IgD-negative memory B cell (primary cell): Measurements from ENCODE around the gene ARHGAP19. TPM values are rescaled to one million over a fixed set of nuclear protein-coding genes. Genes with fewer than 3 reads are reported as not detected.
"Not testable (repeated sequence)": the region's sequence is repeated elsewhere in the genome, so short reads cannot be mapped to it uniquely, and the experiment has no call there.

Source experiments
- H3K27ac Mint-ChIP-seq, 3 donors: one replicate each; pipeline ENCODE4 v1.8.0; 2020 to 2022; ENCODE audit warnings: mild to moderate bottlenecking in 3 of 3, mixed read lengths in 3 of 3, moderate library complexity in 1 of 3
- H3K27me3 Mint-ChIP-seq: one replicate; pipeline ENCODE4 v1.8.0; 2021; ENCODE audit warnings: mixed read lengths
- H3K36me3 Mint-ChIP-seq: one replicate; pipeline ENCODE4 v1.8.0; 2020; ENCODE audit warnings: mild to moderate bottlenecking, mixed read lengths
- H3K4me1 Mint-ChIP-seq, 3 donors: one replicate each; pipeline ENCODE4 v1.8.0; 2020 to 2022; ENCODE audit warnings: mixed read lengths in 3 of 3, mild to moderate bottlenecking in 1 of 3
- H3K4me3 Mint-ChIP-seq, 4 donors: one replicate each; pipeline ENCODE4 v1.8.0; 2020 to 2022; ENCODE audit warnings: mild to moderate bottlenecking in 4 of 4, mixed read lengths in 4 of 4, moderate library complexity in 3 of 4
- H3K9me3 Mint-ChIP-seq, 3 donors: one replicate each; pipeline ENCODE4 v1.8.0; 2020 to 2021; ENCODE audit warnings: mixed read lengths in 3 of 3, mild to moderate bottlenecking in 1 of 3
- polyA plus RNA-seq: library from polyadenylated mRNA; unstranded; fragments of 300-500 nt; fragmentation: Illumina TruSeq; gene quantifications from one replicate; pipeline ENCODE4 v1.2.3, GENCODE V29; 2021

Gene ARHGAP19
- polyA plus RNA-seq, 1 donor from 2014 or later = 7.3 TPM

GRCh38 chr10:97278491-97278989 is 13.9 kb downstream of the ARHGAP19 start:
- Mint-ChIP-seq H3K27ac (no peak overlapping the region), H3K9me3 (no peaks in the 10 kb centered on the region), H3K4me1 (peaks cover 9 to 23% (median 15%) of the 10 kb centered on the region in 3 donors)

GRCh38 chr10:97277551-97277950 is 14.9 kb downstream of the ARHGAP19 start:
- Mint-ChIP-seq H3K27ac (peak overlapping the region in 1 of 3 donors; percentile 69), H3K4me3 (no peak overlapping the region), H3K36me3 (peaks cover 6% of the 10 kb centered on the region), H3K4me1 (peaks cover 9 to 23% (median 15%) of the 10 kb centered on the region in 3 donors), H3K27me3 (no peaks in the 10 kb centered on the region), H3K9me3 (no peaks in the 10 kb centered on the region)

More at GRCh38 chr10:97278491-97278989, 13.9 kb downstream of the ARHGAP19 start:
- Mint-ChIP-seq H3K36me3 (peaks cover 3% of the 10 kb centered on the region), H3K27me3 (no peaks in the 10 kb centered on the region), H3K4me3 (no peak overlapping the region)

- Mint-ChIP-seq H3K27me3 (no peaks in the 10 kb centered on the region), H3K4me3 (peak overlapping the region in 1 of 4 donors; percentile 58), H3K9me3 (no peaks in the 10 kb centered on the region), H3K4me1 (peaks cover 14 to 19% (median 17%) of the 10 kb centered on the region in 3 donors), H3K27ac (no peak overlapping the region), H3K36me3 (peaks cover 4% of the 10 kb centered on the region)
Observed at GRCh38 chr10:97274828-97275227, 17.6 kb downstream of the ARHGAP19 start.

- Mint-ChIP-seq H3K36me3 (peaks cover 3% of the 10 kb centered on the region), H3K4me1 (peaks cover 14 to 17% (median 16%) of the 10 kb centered on the region in 3 donors), H3K27me3 (no peaks in the 10 kb centered on the region), H3K4me3 (no peak overlapping the region), H3K9me3 (no peaks in the 10 kb centered on the region), H3K27ac (no peak overlapping the region)
Observed at GRCh38 chr10:97273700-97274099, 18.7 kb downstream of the ARHGAP19 start.

DNA sequence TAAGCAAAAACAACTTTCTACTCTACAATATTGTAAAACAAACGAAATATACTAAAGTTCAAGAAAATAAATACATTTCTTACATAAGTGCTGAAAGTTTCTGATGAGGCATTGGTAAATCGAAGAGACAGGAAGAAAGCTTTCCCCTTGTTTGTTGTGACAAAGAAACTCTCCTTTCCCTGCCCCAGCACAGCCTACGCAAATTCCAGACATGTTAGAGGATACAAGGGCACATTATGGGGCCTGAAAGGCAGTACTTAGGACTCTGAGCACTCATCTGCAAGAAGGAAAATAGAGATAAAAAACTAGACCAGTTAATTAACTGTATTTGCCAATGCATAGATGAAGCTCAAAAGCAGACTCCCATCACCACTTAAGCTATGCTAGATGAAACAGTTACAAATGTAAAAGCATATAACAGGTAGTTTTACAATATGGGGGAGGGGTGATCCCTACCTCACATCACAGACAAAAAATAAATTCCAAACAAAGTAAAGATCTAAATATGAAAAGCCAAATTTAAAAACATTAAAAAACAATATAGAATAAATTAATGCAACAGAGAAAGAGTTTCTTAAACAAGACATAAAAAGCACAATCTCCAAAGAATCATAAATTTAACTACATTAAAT is 21.8 kb downstream of the ARHGAP19 start:
- peaks cover 0 to 3% (median 3%) of the 10 kb centered on the region in 3 donors for H3K9me3 Mint-ChIP-seq
- no peak overlapping the region for H3K27ac Mint-ChIP-seq
- H3K27me3 Mint-ChIP-seq = no peaks in the 10 kb centered on the region
- H3K4me1 Mint-ChIP-seq = peaks cover 5 to 11% (median 7%) of the 10 kb centered on the region in 3 donors
- no peak overlapping the region for H3K4me3 Mint-ChIP-seq
- H3K36me3 Mint-ChIP-seq = peaks cover 18% of the 10 kb centered on the region

DNA sequence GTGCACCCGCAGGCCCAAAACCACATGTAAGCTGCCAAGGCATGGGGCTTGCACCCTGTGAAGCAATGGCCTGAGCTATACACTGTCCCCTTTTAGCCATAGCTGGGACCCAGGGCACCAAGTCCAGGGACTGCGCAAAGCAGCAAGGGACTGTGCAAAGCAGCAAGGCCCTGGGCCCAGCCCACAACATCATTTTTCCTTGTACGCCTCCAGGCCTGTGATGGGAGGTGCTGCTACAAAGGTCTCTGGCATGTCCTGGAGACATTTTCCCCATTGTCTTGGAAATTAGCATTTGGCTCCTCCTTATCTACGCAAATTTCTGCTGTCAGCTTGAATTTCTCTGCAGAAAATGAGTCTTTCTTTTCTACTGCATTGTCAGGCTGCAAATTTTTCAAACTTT is 24.8 kb downstream of the ARHGAP19 start:
- Mint-ChIP-seq H3K4me1 (peaks cover 4 to 9% (median 9%) of the 10 kb centered on the region in 3 donors), H3K27me3 (no peaks in the 10 kb centered on the region), H3K9me3 (peaks cover 0 to 3% (median 3%) of the 10 kb centered on the region in 3 donors), H3K36me3 (peaks cover 26% of the 10 kb centered on the region), H3K27ac (no peak overlapping the region), H3K4me3 (no peak overlapping the region)

DNA sequence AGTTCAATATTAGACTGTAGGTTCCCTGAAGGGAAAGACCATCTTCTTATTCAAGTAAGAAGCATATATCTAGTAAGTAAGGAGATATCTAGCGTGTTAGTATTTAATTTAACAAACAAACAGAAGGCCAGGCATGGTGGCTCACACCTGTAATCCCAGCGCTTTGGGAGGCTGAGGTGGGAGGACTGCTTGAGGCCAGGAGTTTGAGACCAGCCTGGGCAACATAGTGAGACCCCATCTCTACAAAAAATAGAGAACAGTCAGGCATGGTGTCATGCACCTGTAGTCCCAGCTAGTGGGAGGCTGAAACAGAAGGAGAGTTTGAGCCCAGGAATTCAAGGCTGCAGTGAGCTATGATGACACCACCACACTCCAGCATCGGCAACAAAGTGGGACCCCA is 27.3 kb downstream of the ARHGAP19 start:
- H3K36me3 Mint-ChIP-seq = peaks cover 24% of the 10 kb centered on the region
- not testable (repeated sequence) for H3K27ac Mint-ChIP-seq, H3K9me3 Mint-ChIP-seq, H3K27me3 Mint-ChIP-seq, H3K4me3 Mint-ChIP-seq, H3K4me1 Mint-ChIP-seq

GRCh38 chr10:97263971-97264370 is 28.5 kb downstream of the ARHGAP19 start:
- Mint-ChIP-seq H3K4me3 (no peak overlapping the region), H3K9me3 (peaks cover 0 to 3% (median 3%) of the 10 kb centered on the region in 3 donors), H3K27me3 (no peaks in the 10 kb centered on the region), H3K4me1 (peaks cover 0 to 5% (median 4%) of the 10 kb centered on the region in 3 donors), H3K36me3 (peaks cover 27% of the 10 kb centered on the region), H3K27ac (no peak overlapping the region)

DNA sequence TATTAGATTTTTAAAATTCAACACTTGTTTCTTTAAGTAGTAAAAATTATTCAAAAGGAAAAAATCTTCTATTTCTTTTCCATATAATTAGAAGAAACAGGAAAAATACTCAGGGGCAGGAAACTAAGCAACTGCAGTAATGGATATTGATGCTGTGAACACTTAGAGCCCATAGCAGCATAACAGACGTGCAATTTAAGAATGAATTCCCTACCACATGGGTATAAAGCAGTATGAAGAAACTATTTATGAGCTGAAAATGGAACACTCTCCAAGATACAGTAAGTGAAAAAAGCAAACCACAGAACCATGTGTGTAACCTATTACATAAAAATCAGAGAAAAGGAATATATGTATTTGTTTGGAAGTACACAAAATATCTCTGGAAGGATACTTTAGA is 30.8 kb downstream of the ARHGAP19 start:
- Mint-ChIP-seq H3K4me3 (no peak overlapping the region), H3K4me1 (peaks cover 0 to 4% (median 0%) of the 10 kb centered on the region in 3 donors), H3K9me3 (peaks cover 0 to 3% (median 0%) of the 10 kb centered on the region in 3 donors), H3K27me3 (no peaks in the 10 kb centered on the region), H3K27ac (no peak overlapping the region), H3K36me3 (peaks cover 21% of the 10 kb centered on the region)

DNA sequence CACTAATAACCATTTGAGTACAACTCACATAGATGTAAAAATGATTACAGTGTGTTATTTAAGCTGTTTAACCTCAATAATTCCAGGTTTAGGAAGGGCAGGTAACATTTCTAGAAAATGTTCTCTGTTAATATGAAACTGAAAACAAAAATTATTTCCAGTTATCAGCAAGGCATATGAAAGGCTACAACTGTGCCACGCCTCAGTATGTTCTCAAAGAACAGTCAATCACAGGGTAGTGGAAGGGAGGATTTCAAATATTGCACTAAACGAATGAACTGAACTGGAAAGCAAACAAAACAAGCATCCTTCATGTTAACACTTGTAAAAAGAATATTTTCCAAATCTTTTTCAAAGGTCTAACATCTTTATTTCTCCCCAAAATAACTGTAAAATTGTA is 31.3 kb downstream of the ARHGAP19 start:
- H3K4me1 Mint-ChIP-seq = peaks cover 0 to 4% (median 0%) of the 10 kb centered on the region in 3 donors
- no peak overlapping the region for H3K27ac Mint-ChIP-seq
- H3K9me3 Mint-ChIP-seq = no peaks in the 10 kb centered on the region
- no peak overlapping the region for H3K4me3 Mint-ChIP-seq
- H3K27me3 Mint-ChIP-seq = no peaks in the 10 kb centered on the region
- H3K36me3 Mint-ChIP-seq = peaks cover 17% of the 10 kb centered on the region

GRCh38 chr10:97259119-97259518 is 33.3 kb downstream of the ARHGAP19 start:
- peaks cover 0 to 3% (median 3%) of the 10 kb centered on the region in 3 donors for H3K4me1 Mint-ChIP-seq
- H3K9me3 Mint-ChIP-seq = peaks cover 0 to 3% (median 2%) of the 10 kb centered on the region in 3 donors
- peaks cover 10% of the 10 kb centered on the region for H3K36me3 Mint-ChIP-seq
- no peak overlapping the region for H3K27ac Mint-ChIP-seq
- H3K4me3 Mint-ChIP-seq = no peak overlapping the region
- H3K27me3 Mint-ChIP-seq = no peaks in the 10 kb centered on the region

- H3K27me3 Mint-ChIP-seq = no peaks in the 10 kb centered on the region
- H3K9me3 Mint-ChIP-seq = peaks cover 0 to 3% (median 2%) of the 10 kb centered on the region in 3 donors
- H3K4me1 Mint-ChIP-seq = peaks cover 13 to 16% (median 14%) of the 10 kb centered on the region in 3 donors
- peak overlapping the region in 2 of 3 donors; percentile 17 to 46 for H3K27ac Mint-ChIP-seq
- no peak overlapping the region for H3K4me3 Mint-ChIP-seq
- peaks cover 15% of the 10 kb centered on the region for H3K36me3 Mint-ChIP-seq
Observed at GRCh38 chr10:97256356-97256755, 36.1 kb downstream of the ARHGAP19 start.

DNA sequence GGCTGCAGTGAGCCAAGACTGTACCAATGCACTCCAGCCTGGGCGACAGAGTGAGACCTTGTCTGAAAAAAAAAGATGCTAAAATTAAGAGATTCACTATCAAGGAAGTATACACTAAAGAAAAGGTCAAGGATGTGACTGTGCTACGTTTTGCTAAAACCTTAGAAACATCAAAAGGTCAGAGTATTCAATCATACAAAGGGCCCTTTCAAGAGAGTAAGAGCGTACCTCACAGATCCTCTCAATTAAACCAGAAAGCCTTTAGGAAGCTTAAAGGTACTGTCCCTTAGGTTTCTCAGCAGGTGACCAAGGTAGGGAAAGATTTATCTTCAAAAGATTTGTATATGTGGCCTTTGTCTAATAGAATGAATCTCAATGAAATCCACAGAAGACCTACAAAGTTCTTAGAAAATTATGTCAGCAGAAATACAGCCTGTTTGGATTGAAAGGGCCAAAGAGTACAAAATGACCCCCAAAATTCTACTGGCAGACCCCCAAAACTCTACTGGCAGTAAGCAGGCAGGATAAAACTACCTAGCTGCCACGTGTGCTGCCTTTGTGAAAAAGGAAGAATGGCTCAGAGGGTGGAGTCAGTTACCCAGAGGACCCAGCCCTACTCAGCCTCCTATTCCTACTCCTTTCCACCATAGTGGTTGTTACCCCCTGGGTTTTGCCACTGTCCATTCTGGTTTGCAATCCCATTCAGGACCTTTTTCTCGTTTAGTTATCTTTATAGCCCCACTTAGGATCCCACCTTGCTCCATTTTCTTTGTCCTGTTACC is 36.7 kb downstream of the ARHGAP19 start:
- peaks cover 0 to 3% (median 2%) of the 10 kb centered on the region in 3 donors for H3K9me3 Mint-ChIP-seq
- peaks cover 13 to 16% (median 14%) of the 10 kb centered on the region in 3 donors for H3K4me1 Mint-ChIP-seq
- H3K27me3 Mint-ChIP-seq = no peaks in the 10 kb centered on the region
- peaks cover 17% of the 10 kb centered on the region for H3K36me3 Mint-ChIP-seq
- no peak overlapping the region for H3K4me3 Mint-ChIP-seq
- H3K27ac Mint-ChIP-seq = peak overlapping the region in 2 of 3 donors; percentile 17 to 46

DNA sequence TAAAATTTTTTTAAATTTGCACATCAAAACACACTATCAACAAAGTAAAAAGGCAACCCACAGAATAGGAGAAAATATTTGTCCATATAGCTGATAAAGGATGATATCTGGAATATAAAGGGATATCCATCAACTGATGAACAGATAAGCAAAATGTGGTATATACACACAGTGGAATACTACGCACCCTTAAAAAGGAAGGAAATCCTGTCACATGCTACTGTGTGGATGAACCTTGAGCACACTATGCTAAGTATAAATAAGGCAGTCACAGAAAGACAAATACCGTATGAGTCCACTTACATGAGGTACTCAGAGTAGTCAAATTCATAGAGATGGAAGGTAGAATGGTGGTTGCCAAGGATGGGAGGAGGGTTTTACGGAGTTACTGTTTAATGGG is 37.7 kb downstream of the ARHGAP19 start:
- Mint-ChIP-seq H3K9me3 (peaks cover 0 to 3% (median 2%) of the 10 kb centered on the region in 3 donors), H3K27me3 (no peaks in the 10 kb centered on the region), H3K4me1 (peaks cover 13 to 16% (median 14%) of the 10 kb centered on the region in 3 donors), H3K27ac (peak overlapping the region in 1 of 3 donors; percentile 47), H3K4me3 (no peak overlapping the region), H3K36me3 (peaks cover 20% of the 10 kb centered on the region)

GRCh38 chr10:97250952-97251351 is 41.5 kb downstream of the ARHGAP19 start:
- Mint-ChIP-seq H3K4me1 (peaks cover 13 to 16% (median 14%) of the 10 kb centered on the region in 3 donors), H3K9me3 (peaks cover 0 to 3% (median 2%) of the 10 kb centered on the region in 3 donors), H3K36me3 (peaks cover 17% of the 10 kb centered on the region), H3K4me3 (peak overlapping the region in 1 of 4 donors; percentile 33), H3K27me3 (no peaks in the 10 kb centered on the region), H3K27ac (no peak overlapping the region)
